ENCODE data around the gene SH3TC1. TPM values are rescaled to one million over a fixed set of nuclear protein-coding genes. Genes with fewer than 3 reads are reported as not detected.

SH3TC1 gene
- total RNA-seq, 1 donor from 2014 or later, result 18.9 TPM

GRCh38 chr4:8285143-8285975 lies 86.3 kb downstream of the SH3TC1 start:
- H3K27me3 ChIP-seq (ENCODE audit: control insufficient read depth, insufficient read depth, low read length), result no peaks in the 10 kb centered on the region
- no peaks in the 10 kb centered on the region for H3K36me3 ChIP-seq (ENCODE audit: control insufficient read depth, insufficient read depth, low read length)
- DNase-seq (ENCODE audit: low read depth), result no peak
- no peak overlapping the region for H3K4me3 ChIP-seq (ENCODE audit: low read depth, low read length)
- TF ChIP-seq CTCF (IDR thresholded peaks at IDR 0.05; ENCODE audit: insufficient read depth, low read length, poor library complexity, severe bottlenecking), result no peak

GRCh38 chr4:8285976-8286718 lies 87.1 kb downstream of the SH3TC1 start:
- H3K27me3 ChIP-seq (ENCODE audit: control insufficient read depth, insufficient read depth, low read length), result no peaks in the 10 kb centered on the region
- no peak for DNase-seq (ENCODE audit: low read depth)
- TF ChIP-seq CTCF (IDR thresholded peaks at IDR 0.05; ENCODE audit: insufficient read depth, low read length, poor library complexity, severe bottlenecking), result no peak
- no peaks in the 10 kb centered on the region for H3K36me3 ChIP-seq (ENCODE audit: control insufficient read depth, insufficient read depth, low read length)
- no peak overlapping the region for H3K4me3 ChIP-seq (ENCODE audit: low read depth, low read length)

- TF ChIP-seq CTCF (IDR thresholded peaks at IDR 0.05; ENCODE audit: insufficient read depth, low read length, poor library complexity, severe bottlenecking), result no peak
- Histone ChIP-seq H3K4me3 (ENCODE audit: low read depth, low read length) (no peak overlapping the region), H3K27me3 (ENCODE audit: control insufficient read depth, insufficient read depth, low read length) (no peaks in the 10 kb centered on the region)
Observed at GRCh38 chr4:8286719-8287342, 87.7 kb downstream of the SH3TC1 start.

GRCh38 chr4:8287343-8288280 lies 88.5 kb downstream of the SH3TC1 start:
- no peak for TF ChIP-seq CTCF (IDR thresholded peaks at IDR 0.05; ENCODE audit: insufficient read depth, low read length, poor library complexity, severe bottlenecking)
- H3K36me3 ChIP-seq (ENCODE audit: control insufficient read depth, insufficient read depth, low read length), result no peaks in the 10 kb centered on the region
- DNase-seq (ENCODE audit: low read depth), result no peak
- H3K4me3 ChIP-seq (ENCODE audit: low read depth, low read length), result no peak overlapping the region
- H3K27me3 ChIP-seq (ENCODE audit: control insufficient read depth, insufficient read depth, low read length), result peaks cover 2% of the 10 kb centered on the region

More at GRCh38 chr4:8286719-8287342, 87.7 kb downstream of the SH3TC1 start:
- DNase-seq (ENCODE audit: low read depth), result no peak
- no peaks in the 10 kb centered on the region for H3K36me3 ChIP-seq (ENCODE audit: control insufficient read depth, insufficient read depth, low read length)

- H3K4me3 ChIP-seq (ENCODE audit: low read depth, low read length), result no peak overlapping the region
- no peak for DNase-seq (ENCODE audit: low read depth)
- no peaks in the 10 kb centered on the region for H3K36me3 ChIP-seq (ENCODE audit: control insufficient read depth, insufficient read depth, low read length)
- H3K27me3 ChIP-seq (ENCODE audit: control insufficient read depth, insufficient read depth, low read length), result peaks cover 2% of the 10 kb centered on the region
- TF ChIP-seq CTCF (IDR thresholded peaks at IDR 0.05; ENCODE audit: insufficient read depth, low read length, poor library complexity, severe bottlenecking), result no peak
Observed at GRCh38 chr4:8289151-8289750, 90.2 kb downstream of the SH3TC1 start.
